Mucosa of stomach (tissue), 1 donor: ENCODE results near the gene ARHGEF3.
"Not testable (repeated sequence)": the region's sequence is repeated elsewhere in the genome, so short reads cannot be mapped to it uniquely, and the experiment has no call there.

Experiments
- H3K27me3 ChIP-seq: one replicate; pipeline ENCODE4 v1.7.0; 2013; ENCODE audit warnings: mild to moderate bottlenecking, low read length; ENCODE audit not compliant: control insufficient read depth, insufficient read depth
- H3K36me3 ChIP-seq: one replicate; pipeline ENCODE4 v1.7.0; 2013; ENCODE audit warnings: low read length; ENCODE audit not compliant: control insufficient read depth, insufficient read depth
- H3K4me1 ChIP-seq: one replicate; pipeline ENCODE4 v1.7.0; 2013; ENCODE audit warnings: mild to moderate bottlenecking, low read length; ENCODE audit not compliant: control insufficient read depth, insufficient read depth
- H3K4me3 ChIP-seq: one replicate; pipeline ENCODE4 v1.7.0; 2013; ENCODE audit warnings: low read length
- H3K9ac ChIP-seq: one replicate; pipeline ENCODE4 v1.7.0; 2013; ENCODE audit warnings: mild to moderate bottlenecking, low read length, moderate library complexity
- H3K9me3 ChIP-seq: one replicate; pipeline ENCODE4 v1.7.0; 2013; ENCODE audit warnings: mild to moderate bottlenecking, low read length, moderate library complexity; ENCODE audit not compliant: control insufficient read depth
- donor health status: Pancreatic carcinoma.

Gene ARHGEF3

DNA sequence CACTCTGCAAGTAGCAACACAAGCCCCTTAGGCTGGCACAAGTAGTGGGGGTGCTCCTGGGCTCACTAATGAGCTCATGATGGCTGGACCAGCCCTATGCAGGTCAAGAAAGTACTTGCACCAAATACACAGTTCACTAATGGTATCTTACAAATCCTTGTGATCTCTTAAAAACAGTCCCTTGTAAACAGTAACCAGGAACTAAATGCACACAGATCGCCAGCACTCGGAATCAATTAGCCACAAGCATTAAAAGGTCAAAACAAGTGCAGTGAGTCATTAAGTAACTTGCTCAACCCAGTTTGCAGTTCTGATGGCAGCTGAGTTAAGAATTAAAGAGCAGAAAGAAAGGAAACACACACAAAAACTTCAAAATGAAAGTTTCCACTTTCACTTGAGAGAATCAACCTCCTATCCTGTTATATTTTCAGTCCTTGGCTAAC lies 43.2 kb downstream of the ARHGEF3 start:
- Histone ChIP-seq H3K9me3 (no peaks in the 10 kb centered on the region), H3K9ac (peak overlapping the region; percentile 16), H3K27me3 (no peaks in the 10 kb centered on the region), H3K4me1 (peaks cover 11% of the 10 kb centered on the region), H3K36me3 (no peaks in the 10 kb centered on the region), H3K4me3 (no peak overlapping the region)

DNA sequence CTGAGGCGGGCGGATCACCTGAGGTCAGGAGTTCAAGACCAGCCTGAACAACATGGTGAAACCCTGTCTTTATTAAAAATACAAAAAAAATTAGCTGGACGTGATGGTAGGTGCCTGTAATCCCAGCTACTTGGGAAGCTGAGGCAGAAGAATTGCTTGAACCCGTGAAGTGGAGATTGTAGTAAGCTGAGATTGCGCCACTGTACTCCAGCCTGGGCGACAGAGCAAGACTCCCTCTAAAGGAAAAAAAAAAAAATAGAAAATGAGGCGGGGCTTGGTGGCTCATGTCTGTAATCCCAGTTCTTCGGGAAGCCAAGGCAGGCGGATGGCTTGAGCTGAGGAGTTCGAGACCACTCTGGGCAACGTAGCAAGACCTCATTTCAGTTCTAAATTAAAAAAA lies 43.7 kb downstream of the ARHGEF3 start:
- H3K9ac ChIP-seq, result peak overlapping the region; percentile 16
- not testable (repeated sequence) for H3K4me3 ChIP-seq, H3K27me3 ChIP-seq, H3K4me1 ChIP-seq, H3K36me3 ChIP-seq, H3K9me3 ChIP-seq

- Histone ChIP-seq H3K9ac (no peak overlapping the region), H3K36me3 (no peaks in the 10 kb centered on the region), H3K4me3 (no peak overlapping the region), H3K4me1 (peaks cover 18% of the 10 kb centered on the region), H3K27me3 (no peaks in the 10 kb centered on the region), H3K9me3 (no peaks in the 10 kb centered on the region)
Observed at GRCh38 chr3:56754741-56755417, 46.9 kb downstream of the ARHGEF3 start.

DNA sequence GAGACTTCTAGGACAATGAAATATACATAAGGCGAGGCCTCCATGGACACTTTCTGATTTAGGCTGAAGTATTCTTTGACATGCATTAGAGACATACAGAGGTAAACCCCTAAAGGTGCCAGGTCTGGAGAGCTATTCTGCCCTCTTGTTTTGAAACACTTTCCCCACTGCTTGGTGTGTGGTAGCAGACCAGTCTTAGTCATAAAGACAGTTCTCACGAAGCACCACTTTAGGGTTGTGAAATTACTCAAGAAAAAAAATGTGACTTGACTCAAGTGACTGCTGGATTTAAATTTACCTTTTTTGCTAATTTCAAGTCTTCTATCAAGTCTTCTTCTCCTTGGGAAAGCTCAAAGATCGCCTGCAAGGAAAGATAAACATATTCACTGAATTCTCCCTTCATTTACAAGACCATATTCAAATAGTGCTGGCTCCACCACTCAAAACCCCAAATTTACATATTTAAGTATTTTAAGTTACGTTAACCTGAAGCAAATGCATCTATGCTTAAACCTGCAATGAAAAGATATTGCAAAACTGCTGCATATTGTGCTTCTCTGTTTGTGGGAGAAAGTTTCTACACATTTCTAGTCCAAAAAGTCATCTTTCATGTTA lies 48.4 kb downstream of the ARHGEF3 start:
- no peaks in the 10 kb centered on the region for H3K36me3 ChIP-seq
- H3K27me3 ChIP-seq, result no peaks in the 10 kb centered on the region
- H3K9ac ChIP-seq, result no peak overlapping the region
- H3K4me3 ChIP-seq, result no peak overlapping the region
- H3K4me1 ChIP-seq, result peaks cover 17% of the 10 kb centered on the region
- H3K9me3 ChIP-seq, result no peaks in the 10 kb centered on the region

DNA sequence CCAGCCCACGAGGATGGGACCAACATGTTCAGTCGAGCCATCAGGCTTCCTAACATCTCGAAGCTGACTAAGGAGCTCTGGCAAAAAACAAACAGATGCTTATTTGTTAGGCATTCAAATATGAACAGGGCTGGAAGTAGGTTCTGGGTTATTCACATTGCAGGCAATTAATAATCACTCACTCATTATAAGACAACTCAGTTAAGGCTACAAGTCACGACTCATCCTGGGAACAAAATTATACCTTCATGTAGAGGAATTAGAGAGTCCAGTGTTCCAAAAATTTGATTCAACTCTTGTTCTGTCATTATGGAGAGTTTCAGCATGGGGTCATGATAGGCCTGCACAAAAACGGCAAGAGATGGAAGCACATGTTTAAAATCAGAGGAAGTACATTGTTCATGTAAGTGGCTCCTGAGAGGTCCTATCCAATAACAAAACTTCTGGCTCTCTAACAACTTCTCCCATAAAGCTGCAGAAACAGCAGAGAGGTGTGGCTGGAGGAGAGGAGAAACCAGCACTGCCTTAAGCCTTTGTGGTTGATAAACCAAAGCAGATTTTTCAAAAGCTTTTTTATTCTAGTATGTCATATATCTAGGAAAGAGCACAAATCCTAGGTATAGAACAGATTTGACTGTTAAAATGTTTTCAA lies 50.6 kb downstream of the ARHGEF3 start:
- no peaks in the 10 kb centered on the region for H3K27me3 ChIP-seq
- H3K36me3 ChIP-seq, result no peaks in the 10 kb centered on the region
- H3K4me3 ChIP-seq, result no peak overlapping the region
- H3K4me1 ChIP-seq, result peaks cover 13% of the 10 kb centered on the region
- no peak overlapping the region for H3K9ac ChIP-seq
- no peaks in the 10 kb centered on the region for H3K9me3 ChIP-seq

DNA sequence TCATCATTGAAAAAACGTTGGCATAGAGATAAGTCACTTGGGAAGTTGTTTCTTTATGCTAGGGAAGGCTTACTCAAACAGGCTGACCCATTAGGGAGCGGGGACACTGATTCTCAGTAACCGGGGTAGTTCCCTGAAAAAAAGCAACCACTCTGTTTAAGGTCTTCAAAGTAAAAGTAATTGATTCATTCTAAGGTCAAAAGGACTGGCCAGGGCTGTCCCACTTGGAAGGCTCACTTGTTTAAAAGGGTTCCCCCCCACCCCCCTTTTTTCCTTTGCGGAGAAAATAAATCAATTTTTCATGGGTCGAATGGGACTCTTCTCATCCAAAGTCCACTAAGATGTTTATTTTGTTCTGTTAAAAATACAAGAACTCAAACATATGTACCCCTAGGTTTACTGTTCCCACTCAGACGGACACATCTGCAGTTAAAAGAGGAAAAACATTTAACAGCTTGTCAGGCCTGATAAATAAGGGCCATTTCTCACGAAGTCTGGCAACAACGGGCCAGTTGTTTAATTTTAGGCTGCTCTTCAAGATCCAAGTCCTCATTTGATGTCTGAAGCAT lies 53.0 kb downstream of the ARHGEF3 start:
- no peak overlapping the region for H3K4me3 ChIP-seq
- H3K9me3 ChIP-seq, result no peaks in the 10 kb centered on the region
- peaks cover 5% of the 10 kb centered on the region for H3K36me3 ChIP-seq
- H3K4me1 ChIP-seq, result peaks cover 13% of the 10 kb centered on the region
- no peak overlapping the region for H3K9ac ChIP-seq
- H3K27me3 ChIP-seq, result no peaks in the 10 kb centered on the region

DNA sequence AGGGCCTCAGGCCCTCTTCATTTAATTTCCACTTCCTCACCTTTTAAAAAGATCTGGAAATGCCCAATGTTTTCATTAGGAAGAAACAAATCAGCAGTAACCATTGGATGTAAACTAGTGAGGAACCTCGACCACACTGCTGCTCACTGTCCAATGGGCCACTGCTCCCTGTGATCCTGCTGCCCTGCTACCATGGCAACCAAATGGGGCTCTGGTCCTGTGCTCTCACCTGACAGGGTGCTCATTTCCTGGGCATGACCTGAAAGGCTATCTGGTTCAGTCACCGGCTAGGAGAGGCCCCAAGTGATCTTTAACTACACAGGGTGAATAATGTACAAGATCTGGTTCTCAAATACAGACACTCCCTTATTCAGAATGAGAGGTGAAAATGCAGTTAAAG lies 54.6 kb downstream of the ARHGEF3 start:
- no peaks in the 10 kb centered on the region for H3K9me3 ChIP-seq
- no peak overlapping the region for H3K4me3 ChIP-seq
- H3K9ac ChIP-seq, result no peak overlapping the region
- H3K27me3 ChIP-seq, result no peaks in the 10 kb centered on the region
- peaks cover 13% of the 10 kb centered on the region for H3K4me1 ChIP-seq
- peaks cover 5% of the 10 kb centered on the region for H3K36me3 ChIP-seq

DNA sequence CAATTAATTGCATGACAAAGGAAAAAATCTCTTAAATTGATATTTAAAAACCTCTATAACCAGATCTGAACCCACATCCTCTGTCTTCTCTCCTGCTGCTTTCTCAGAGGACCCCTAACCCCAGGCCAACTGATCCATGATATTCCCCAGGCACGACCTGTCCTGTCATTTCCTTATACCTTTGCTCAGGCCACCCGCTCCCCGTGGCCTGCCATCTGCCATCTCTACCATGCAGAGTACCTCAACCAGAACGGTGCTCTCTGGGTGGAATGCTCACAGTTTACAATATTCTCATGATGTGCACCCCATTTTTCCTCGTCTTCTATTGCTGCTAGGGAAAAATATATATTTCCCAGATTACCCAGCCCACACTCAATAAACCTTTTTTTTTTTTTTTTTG lies 57.7 kb downstream of the ARHGEF3 start:
- Histone ChIP-seq H3K4me1 (no peaks in the 10 kb centered on the region), H3K36me3 (peaks cover 5% of the 10 kb centered on the region), H3K4me3 (no peak overlapping the region), H3K9me3 (no peaks in the 10 kb centered on the region), H3K27me3 (no peaks in the 10 kb centered on the region), H3K9ac (no peak overlapping the region)

- H3K4me1 ChIP-seq, result no peaks in the 10 kb centered on the region
- H3K36me3 ChIP-seq, result peaks cover 5% of the 10 kb centered on the region
- H3K9ac ChIP-seq, result no peak overlapping the region
- no peaks in the 10 kb centered on the region for H3K9me3 ChIP-seq
- H3K4me3 ChIP-seq, result no peak overlapping the region
- H3K27me3 ChIP-seq, result no peaks in the 10 kb centered on the region
Observed at GRCh38 chr3:56742887-56743286, 58.9 kb downstream of the ARHGEF3 start.

- H3K9ac ChIP-seq, result no peak overlapping the region
- no peaks in the 10 kb centered on the region for H3K36me3 ChIP-seq
- H3K4me3 ChIP-seq, result no peak overlapping the region
- no peaks in the 10 kb centered on the region for H3K9me3 ChIP-seq
- H3K4me1 ChIP-seq, result no peaks in the 10 kb centered on the region
- H3K27me3 ChIP-seq, result no peaks in the 10 kb centered on the region
Observed at GRCh38 chr3:56739036-56739435, 62.7 kb downstream of the ARHGEF3 start.

- H3K9me3 ChIP-seq, result no peaks in the 10 kb centered on the region
- no peaks in the 10 kb centered on the region for H3K4me1 ChIP-seq
- H3K9ac ChIP-seq, result no peak overlapping the region
- H3K36me3 ChIP-seq, result no peaks in the 10 kb centered on the region
- H3K27me3 ChIP-seq, result no peaks in the 10 kb centered on the region
- no peak overlapping the region for H3K4me3 ChIP-seq
Observed at GRCh38 chr3:56737006-56737405, 64.7 kb downstream of the ARHGEF3 start.

GRCh38 chr3:56732109-56732508 lies 69.6 kb downstream of the ARHGEF3 start:
- Histone ChIP-seq H3K27me3 (no peaks in the 10 kb centered on the region), H3K36me3 (no peaks in the 10 kb centered on the region), H3K9ac (no peak overlapping the region), H3K9me3 (no peaks in the 10 kb centered on the region), H3K4me3 (no peak overlapping the region), H3K4me1 (no peaks in the 10 kb centered on the region)
